NCI-H345 treated with DMSO at 0.1 percent for 48 hours (cell line): ENCODE measurements around the gene FGFBP1.
"Not testable (repeated sequence)": the region's sequence is repeated elsewhere in the genome, so short reads cannot be mapped to it uniquely, and the experiment has no call there.

Source experiments
- DNase-seq: peaks from one replicate; lab custom pipeline; 2025; ENCODE audit not compliant: unreplicated experiment; lab: John Stamatoyannopoulos, UW

Gene FGFBP1

DNA sequence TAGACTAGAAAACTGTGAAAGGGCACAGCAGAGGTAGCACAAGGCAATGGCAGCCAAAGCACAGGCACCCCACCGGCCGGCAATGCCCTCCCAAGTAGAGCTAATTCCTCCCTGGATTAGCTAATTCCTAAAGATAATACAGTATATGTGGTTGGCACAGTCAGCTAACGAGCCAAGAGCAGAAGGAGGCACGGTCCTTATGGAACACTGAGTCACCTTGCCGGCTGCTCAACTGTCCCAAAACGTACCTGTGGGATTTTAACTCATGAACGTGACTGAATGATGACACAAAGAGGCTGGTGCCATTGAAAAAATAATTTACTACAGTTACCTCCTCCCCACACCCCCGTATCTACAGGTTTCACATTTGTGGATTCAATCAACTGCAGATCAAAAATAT, 9.1 kb upstream of the FGFBP1 start:
- no peak for DNase-seq

DNA sequence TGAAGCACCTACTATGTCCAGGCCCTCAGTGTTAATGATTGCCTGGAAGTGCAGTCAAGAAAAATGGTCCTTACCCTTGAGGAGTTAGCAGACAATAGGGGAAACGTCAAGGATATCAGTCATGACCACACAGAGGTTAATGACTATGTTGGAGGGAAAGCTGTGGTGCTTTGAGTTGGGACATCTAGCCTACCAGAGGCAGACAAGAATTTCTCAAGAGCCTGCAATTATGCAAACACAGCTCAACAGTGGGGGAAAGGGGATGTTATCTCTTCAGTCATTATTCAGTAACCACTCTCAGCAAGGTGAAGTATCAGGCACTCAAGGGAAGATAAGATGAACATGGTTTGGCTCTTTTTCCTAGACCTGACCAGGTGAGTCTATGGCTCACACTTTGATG, 7.0 kb upstream of the FGFBP1 start:
- DNase-seq, result no peak

DNA sequence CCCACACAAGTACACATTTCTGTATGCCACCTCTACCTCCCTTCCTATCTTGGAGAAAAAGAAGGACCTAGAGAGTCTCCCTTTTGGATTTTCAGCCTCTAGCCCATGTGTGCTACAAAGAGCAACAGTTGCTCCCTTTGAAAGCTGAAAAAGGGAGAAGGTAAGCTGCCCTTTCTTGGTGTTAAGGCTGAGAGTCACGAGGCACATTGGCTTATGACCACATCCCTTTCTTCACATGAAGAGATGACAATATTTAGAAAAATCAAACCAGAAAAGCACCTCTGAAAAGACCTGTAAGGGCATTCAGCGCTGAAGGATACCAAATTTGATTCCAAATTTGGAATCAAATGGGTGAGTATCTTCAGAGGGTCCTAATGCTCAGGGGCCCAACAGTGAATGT, 6.4 kb upstream of the FGFBP1 start:
- no peak for DNase-seq

DNA sequence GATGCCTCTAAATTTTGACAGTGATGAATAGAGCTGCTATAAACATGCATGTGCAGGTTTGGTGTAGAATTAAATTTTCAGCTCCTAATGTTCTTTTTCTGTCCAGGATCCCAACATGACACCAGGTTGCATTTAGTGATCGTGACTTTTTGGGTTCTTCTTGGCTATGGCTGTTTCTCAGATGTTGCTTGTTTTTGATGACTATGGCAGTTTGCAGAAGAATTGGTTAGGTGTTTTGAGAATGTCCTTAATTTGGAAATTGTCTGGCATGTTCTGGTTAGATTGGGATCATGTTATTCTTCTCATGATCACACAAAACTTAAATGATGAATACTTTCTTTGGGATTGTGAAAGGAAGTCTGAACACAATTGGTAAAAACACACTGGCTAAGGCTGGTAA, 3.7 kb upstream of the FGFBP1 start:
- DNase-seq, result no peak

DNA sequence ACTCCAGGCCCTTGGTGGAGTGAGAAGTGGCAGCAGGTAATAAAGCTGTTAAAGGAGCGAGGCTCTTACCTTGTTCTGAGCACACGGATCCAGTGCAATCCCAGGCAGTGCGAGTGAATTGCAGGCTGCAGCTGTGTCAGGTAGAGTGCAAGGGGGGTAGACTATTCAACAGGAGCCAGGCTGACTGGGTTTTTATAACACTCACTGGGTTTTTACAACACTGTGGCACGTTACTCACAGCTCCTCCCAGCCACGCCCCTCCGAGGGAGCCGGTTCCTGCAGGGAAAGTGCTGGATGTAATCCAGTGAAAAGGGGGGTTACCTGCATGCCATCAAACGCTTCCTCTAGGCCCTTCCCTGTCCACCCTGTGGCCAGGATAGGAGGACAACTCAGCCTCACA, 358 bp downstream of the FGFBP1 start:
- no peak for DNase-seq

DNA sequence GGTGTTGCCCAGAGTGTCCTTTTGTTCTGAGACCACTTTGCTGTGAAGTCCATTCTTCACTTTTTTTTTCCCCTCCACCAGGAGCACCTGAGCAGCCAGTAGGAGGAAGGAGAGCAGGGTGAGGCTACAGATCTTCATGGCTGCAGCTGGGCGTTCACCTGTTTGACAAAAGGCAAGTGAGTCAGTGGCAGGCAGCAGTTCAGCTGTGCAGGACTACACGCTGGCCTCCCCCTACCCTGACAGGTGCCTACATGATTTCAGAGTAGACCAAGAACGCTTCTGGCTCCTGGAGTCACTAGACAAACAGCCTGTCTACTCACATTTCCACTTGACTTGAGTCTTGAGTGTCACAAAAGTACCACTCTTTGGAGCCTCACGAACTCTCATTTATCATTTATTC, 2.0 kb downstream of the FGFBP1 start:
- DNase-seq, result peak; percentile 45

DNA sequence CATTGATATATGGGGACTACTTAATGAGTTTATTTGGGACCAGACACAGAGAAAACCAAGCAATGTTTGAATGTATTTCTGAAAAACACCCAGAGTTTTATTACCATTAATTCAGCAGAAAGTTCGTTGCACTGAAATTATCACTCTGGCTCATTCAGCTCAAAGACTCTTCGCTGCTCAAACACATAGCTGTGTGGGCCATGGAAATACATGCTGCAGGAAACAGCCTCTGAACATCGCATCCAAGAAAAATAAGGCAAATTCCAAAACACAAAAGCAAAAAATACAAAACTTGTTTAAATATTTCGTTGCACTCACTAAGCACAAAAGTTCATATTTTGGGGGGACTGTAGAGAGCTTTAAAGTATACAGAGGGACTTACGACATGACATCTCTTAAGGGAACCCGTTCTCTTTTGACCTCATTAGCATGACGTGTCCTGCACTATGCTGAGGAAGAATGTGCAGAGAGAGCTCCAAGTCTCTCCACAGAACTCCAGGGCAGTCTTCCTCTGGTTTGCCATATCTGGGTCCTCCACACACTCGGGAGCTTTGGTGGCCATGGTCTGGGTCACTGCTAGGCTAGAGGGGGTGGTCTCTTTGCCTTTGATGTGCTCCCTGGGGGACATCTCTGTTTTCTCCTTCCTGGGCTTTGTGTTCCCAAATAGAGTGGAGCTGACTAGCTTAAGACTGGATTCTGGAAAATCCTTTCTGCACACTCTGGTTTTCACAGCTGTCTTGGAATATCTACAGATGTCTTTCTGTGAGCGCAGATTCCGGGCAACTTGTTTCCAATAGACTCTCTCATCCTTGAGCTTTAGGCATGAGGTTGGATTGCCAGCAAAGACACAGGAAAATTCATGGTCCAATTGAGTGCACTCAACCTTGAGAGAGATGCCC, 2.8 kb downstream of the FGFBP1 start:
- DNase-seq, result peak; percentile 45

DNA sequence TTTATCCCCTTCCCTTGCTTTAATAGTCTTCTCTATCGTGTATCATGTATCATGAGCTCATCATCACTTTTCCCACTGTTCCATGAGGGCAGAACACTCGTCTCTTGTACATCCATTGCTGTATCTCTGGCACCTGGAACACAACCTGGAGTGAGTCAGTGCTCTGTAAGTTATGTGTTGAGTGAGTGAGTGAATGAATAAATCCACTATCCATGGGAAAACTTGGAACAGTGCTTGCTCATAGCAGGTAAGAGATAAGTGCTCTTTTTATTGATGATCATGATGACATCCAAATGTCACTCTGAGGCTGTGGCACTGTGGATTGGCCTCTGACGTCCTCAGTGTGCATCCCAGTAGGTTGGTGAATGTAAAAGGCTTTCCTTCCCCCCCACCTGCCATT, 4.3 kb downstream of the FGFBP1 start:
- no peak for DNase-seq

DNA sequence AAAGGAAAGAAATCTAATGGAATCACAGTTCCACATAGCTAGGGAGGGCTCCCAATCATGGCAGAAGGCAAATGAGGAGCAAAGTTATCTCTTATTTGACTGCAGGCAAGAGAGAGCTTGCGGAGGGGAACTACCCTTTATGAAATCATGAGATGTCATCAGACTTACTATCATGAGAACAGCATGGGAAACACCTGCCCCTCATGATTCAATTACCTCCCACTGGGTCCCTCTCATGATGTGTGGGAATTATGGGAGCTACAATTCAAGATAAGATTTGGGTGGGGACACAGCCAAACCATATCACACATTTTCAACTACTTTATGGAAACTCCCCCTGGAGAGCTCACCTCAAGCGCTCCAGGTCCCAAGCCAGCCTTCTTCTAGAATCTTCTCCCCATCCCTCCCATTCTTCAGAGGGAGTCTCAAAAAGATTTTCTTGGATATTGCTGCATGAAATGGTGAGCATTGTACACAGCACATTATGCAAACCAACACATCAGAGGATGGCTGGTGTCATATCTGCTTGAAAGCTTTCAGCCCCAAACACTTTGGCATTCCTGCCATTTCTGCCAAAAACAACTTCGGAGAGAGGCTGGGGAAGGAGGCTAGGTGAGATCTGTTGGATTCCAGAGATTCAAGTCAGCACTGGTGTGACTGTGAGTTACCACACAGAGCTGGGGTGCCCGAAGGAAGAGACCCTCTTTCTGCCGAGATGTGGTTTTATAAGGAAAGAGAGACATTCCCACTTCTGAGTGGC, 6.9 kb downstream of the FGFBP1 start:
- no peak for DNase-seq

DNA sequence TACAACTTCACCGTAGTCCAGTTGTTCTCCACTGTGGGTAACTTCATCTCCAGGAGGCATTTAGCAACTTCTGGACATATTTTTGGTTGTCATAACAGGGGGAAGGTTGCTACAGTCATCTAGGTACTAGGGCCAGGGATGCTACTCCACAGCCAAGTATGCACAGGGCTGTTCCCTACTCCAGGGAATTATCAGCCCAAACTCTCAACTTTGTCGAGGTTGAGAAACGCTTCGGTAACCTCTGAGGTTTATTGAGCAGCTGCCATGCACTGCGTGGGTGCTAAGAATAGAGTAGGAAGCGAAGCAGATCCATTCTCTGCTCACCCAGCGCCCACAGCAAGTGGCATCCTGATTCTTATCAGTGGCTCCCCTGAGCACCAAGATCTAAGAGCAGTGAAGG, 8.2 kb downstream of the FGFBP1 start:
- no peak for DNase-seq

DNA sequence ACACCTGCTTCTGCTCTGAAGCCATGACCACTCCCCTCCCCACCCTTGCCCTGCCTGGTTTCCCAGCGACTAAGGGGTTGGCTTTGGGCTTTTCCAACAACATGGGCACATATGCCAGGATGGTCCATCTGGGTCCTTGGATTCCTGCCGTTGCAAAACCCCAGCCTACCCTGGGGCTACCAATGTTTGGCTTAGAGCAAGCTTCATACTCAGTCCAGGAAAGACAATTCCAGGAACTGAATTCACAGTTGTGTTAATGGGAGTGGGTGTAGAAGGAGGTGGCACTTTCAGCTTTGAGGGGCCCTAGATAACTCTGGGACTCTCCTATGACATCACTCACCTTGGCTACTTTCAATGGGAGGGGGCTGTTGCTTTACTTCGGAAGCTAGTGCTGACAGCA, 9.0 kb downstream of the FGFBP1 start:
- no peak for DNase-seq

DNA sequence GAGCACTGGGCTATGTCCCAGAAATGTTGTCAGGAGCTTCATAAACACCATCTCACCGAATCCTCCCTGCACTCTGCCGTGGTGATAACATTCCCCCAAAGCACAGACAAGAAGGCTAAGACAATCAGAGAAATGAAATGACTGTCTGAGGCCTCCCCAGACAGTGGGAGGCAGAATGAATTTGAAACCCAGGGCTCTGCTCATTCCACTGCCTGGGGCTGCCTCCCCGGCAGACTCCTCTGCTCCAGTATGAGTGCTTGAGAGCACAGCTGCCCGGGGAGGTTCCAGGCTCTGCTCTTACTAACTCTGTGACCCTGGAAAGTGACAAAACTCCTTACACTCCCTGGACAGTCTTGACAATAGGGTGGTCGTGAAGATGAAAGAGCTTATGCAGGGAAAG, 9.7 kb downstream of the FGFBP1 start:
- no peak for DNase-seq

DNA sequence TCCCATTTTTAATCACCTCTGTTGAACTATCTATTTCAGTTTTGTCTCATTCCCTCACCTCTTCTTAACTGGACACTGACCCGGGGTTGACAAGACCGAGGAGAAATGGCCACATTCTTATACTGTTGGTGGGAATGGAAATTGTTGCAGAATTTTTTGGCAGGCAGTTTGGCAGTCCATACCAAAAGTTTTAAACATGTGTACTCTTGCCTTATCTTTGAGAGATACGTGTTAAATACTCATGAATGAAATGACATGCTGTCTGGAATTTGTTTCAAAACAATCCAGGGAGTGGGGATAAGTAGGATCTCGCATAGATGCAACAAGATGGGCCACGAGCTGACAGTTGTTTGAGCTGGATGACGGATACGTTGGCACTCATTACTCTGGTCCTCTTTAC, 12.1 kb downstream of the FGFBP1 start:
- DNase-seq, result no peak

DNA sequence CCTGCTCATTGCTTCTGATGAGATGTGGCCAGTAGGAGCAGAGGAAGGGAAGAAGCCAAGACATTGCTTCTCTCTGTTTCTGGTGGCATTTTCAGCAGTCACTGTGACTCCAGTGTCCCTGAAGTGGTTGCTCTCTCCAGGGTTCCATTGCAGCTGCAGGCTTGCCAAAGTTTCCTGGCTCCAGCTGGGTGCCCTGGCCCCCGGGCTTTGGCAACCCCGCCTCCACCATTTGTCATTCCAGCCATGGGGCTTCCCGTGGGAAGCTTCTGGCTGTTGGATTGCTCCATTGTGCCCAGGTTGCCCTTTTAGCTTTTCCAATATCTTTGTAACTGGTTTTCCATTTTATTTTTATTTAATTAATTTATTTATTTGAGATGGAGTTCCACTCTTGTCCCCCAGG, 12.7 kb downstream of the FGFBP1 start:
- DNase-seq, result peak; percentile 59

DNA sequence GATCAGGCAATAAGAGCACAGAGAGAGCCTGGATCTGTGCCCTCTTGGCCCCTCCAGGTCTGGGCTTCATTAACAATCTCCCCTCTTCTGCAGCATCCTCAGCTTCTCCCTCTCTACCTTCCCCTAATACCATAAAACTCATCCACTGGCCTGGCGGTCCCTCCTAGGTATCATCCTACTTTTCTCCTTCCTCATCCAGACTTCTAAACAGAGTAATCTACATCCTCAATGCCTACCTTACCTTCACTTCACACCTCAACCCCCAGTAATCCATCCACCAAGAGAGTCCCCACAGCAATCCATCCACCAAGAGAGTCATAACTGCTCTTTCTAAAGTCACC, 17.0 kb downstream of the FGFBP1 start:
- no peak for DNase-seq

DNA sequence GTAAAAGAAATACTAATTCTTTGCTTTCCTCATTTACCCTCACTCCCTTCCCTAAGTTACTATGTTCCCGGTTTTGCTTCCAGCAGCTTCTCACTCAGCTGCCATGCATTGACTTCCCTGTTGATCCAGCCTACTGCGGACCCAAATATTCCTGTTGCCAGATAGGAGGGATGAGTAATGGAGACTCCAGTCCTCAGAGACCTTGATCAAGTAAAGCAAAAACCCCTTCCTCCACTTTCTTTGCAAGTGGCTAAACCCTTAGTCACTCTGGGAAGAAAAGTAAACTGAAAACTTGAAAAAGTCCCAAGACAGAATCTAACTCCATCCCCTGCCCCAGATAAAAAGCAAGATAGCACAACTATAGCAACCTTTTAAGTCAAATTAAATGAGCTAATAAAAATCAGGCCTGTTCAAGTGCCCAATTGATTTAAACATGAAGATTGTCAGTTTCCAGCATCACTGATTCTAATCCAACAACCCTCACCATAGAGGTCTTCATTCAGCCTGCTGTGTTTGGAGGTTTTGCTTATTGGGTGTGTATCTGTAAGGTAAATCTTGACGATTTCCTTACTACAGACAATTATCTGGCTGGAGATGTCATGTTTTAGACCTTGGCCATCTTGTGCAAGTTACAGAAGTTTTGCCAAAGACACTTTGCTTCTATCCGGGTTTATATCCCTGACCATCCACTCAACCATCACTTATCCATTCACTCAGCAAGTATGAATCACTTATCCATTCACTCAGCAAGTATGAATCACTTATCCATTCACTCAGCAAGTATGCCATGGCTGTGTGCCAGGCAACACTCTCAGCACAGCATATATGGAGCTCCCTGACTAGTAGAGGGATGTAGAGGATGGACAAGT, 17.6 kb downstream of the FGFBP1 start:
- peak; percentile 48 for DNase-seq

DNA sequence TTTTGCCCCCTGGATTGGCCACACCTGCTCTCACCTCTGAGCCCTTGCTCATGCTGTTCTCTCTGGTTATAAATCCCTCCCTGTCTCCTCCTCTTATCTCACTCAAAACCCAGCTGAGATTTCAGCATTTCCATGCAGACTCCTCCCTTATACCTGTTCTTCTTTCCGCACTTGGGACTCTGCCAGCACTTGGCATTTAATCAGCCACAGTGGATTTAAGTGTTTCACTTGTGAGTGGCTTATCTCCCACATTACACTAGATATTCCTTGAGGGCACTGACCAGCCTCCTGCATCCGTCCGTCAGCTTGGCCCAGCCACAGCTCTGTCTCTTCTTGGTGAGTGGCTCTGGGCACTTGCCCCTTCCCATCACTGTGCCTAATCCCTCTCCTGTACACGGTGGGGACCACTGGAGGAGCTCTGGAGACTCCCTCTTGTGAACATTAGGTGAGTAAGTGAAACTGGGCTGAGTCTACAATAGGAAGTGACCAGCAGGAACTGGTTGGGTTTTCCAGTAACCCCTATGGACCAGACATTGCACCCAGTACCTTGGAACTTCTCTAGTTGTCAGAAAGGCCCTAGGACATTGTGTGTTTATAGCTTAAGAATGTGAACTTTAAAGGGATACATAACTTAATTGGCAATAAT, 19.9 kb downstream of the FGFBP1 start:
- DNase-seq, result no peak

DNA sequence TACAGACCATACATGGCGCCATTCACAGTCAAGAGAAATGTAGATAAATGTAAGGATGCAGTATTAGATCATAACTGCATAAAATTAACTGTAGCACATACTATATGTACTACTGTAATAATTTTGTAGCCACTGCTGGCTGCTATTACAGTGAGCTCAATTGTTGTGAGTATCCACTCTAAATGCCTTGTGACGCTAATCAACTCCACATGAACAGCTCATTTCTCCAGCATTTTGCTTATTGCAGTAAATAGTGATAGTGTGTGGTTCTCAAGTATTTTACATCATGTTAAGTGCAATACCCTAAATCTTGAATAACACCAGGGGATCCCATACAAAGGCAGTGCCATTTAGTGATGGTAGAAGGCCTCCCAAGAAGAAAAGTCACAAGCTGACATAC, 21.2 kb downstream of the FGFBP1 start:
- no peak for DNase-seq

DNA sequence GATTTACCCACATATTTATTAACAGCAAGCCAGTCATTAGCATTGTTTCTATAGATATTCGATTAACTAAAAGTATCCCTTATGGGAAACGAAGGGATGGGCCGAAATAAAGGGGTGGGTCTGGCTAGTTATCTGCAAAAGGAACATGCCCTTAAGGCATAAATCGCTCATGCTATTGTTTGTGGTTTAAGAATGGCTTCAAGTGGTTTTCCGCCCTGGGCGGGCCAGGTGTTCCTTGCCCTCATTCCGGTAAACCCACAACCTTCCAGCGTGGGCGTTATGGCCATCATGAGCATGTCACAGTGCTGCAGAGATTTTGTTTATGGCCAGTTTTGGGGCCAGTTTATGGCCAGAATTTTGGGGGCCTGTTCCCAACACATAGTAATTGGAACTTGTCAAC, 22.2 kb downstream of the FGFBP1 start:
- not testable (repeated sequence) for DNase-seq

DNA sequence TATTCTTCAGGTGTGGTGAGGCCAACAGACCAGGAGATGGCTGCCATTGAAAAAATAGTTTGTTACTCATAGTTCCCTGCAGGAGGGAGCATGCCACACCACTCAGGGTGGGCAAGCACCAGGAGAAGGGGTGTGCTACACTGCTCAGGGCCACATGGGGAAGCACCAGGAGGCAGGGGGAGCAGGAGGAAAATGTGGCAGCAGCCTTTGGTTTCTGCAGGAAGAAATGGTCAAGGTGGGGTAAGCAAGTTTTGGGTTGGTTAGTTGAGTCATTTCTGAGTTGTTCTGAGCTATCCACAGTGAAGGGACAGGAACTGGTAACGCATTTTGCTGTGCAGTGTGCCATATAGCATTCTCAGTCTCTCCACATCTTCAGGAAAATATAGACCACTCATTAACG, 23.8 kb downstream of the FGFBP1 start:
- no peak for DNase-seq

DNA sequence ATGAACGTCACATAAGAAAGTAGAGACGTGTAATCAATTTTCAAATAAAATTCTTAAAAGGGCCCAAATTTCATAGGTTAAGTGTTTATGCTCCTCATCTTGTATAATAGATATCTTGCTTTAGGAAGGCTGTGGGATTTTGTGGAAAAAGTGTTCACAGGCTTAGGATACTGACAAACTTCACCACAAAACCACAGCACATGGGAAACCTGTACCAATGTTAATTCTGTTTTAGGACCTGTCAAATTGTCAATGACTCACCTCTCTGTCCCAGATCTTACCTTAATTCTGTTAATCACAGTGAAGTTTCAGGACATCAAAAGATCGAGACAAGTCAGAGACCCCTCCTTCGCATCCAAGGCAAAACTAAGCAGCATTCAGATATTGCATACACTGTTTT, 24.2 kb downstream of the FGFBP1 start:
- no peak for DNase-seq
